HG03460 (cell line): ENCODE results near the gene ZNF841.
"Not testable (repeated sequence)": the region's sequence is repeated elsewhere in the genome, so short reads cannot be mapped to it uniquely, and the experiment has no call there.

ENCODE experiments used
- ATAC-seq: cut with Tn5 transposase; IDR thresholded peaks from one replicate; pipeline ENCODE4 v1.9.1; 2021; ENCODE audit not compliant: unreplicated experiment

The ZNF841 gene

GRCh38 chr19:52095172-52096014 lies at the start of gene ZNF841:
Gene ZNF841, minus strand, starts transcription at chr19:52095765. Its CDS starts 10,964 bp downstream, at chr19:52084801.
- peak; percentile 92 for ATAC-seq

- ATAC-seq = no peak
Measured at GRCh38 chr19:52142001-52142595, 46.5 kb upstream of the ZNF841 start.

DNA sequence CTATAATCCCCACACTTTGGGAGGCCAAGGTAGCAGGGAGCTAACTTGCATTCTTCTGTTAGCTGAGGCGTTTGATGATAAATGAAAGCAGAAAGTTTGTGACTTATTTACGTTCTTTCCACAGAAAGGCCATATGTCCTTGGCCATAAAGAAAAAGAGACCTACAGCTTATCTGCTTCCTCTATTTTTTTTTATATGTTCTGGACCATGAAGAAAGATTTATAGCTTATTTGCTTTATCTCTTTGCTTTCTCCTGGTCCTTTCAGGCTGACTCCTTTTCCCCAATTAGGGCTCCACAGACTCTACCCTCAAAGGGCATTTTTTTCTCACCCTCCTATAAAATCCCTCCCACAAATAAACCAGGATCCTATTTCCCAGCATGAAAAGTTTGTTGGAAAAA lies 45.6 kb upstream of the ZNF841 start:
- no peak for ATAC-seq

DNA sequence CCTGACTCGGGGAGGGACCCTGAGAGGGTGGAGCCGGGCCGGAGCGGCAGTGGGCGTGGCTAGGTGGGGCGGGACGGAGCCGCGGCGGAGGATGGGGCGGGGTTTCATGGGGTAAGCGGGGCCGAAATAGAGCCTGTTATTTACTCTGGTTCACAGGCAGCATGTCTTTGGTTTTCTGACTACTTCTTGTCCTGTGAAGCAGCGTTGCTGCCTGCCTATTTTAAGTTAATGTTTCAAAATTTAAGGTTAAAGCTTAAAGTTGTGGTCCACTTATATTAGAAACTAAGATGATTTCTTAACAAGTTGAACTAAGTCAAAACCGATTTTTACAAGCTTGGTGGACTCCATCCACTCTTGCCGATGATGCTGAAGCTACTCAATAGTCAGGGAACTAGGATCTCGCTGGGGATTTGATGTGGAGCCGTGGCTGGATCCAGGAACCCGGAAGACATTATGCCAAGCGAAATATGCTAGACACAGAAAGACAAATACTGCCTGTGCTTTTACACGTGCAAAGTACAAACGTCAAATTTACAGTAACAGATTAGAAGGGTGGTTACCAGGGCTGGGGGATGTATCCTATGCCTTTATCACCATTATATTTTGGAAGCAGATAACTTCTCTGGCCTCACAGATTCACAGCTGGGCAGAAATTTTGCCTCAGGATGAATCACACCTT lies 44.6 kb upstream of the ZNF841 start:
- ATAC-seq = peak; percentile 94

DNA sequence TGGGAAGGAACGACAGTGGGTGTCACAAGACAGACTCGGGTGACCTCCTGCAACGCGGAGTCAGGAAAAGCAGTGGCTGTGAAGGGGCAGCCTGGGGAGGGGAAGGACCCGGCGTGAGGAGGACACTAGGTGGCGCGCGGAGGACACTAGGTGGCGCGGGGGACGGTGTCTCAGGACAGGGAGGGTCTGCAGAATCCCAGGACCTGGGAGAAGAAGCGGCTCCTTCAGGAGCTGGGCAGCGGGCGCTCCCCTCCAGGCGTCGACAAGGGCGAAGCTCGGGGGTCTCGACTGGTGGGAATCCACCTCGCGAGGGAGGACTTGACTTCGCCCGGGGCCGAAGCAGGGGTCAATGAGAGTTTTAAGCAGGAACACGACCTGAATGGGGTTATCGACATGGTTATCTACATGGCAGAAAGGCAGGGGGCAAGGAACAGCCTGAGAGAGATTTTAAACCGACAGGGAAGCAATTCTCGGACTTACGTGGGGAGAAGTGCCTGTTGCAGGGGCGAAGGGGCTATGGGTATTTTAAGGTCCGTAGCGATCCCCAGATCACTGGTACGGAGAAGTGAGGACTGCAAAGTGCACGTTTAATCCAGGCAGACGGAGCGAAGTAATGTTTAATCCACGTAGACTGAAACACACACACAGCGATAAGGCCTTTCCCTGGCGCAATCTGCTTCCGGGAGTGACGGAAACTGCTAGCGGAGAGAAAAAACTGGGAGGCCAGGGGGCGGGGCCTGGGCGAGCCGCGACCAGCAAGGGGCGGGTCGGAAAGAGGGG lies 43.9 kb upstream of the ZNF841 start, which contains the start of gene ZNF616:
TSS of gene ZNF616 (minus strand) at position 687 of the 780 bp plus-strand sequence. CDS start 9,426 bp downstream, outside the sequence.
- ATAC-seq = peak; percentile 77

DNA sequence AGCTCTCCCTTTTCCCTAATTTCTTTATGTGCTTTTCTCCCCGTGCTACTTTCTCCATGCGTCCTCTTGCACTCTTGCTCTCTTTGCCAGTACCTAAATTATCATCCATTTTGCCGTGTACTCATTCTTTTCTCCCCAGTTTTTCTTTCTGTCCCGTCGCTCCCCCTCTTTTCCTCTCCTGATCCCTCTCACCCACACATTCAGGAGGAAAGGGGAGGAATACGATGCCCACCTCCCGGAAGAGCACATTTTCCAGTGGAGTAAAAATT lies 43.4 kb upstream of the ZNF841 start:
- ATAC-seq = no peak

DNA sequence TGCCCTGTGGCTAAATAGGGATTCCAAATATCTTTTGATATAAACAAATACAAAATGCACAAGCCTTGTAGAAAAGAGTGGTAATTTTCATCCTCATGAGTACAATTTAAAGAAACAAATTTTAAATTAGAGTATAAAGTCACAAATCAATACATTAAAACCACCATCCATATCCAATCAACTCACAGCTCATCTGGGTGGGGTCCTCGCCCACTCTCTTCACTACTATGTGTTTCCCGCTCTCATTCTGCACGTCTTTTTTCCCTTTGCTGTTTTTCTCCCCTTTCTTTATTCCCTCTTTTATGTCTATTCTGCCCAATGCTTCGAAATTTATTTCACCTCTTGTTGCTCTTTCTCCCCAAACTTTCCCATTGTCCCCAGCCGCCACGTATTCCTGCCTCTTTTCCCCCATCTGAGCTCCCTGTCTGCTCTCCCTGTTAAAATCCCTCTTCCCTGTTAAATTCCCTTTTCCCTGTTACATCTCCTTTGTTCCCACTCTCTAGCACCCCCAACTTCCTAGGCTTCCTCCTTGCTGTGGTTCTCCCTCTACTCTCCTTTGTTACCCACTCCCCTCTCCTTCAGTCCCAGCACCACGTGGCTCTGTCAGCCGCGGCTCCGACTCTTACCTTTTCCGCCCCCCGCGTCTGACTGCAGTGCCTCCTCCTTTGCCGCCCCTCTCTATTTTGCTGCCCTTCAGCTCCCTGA lies 42.9 kb upstream of the ZNF841 start:
- no peak for ATAC-seq

DNA sequence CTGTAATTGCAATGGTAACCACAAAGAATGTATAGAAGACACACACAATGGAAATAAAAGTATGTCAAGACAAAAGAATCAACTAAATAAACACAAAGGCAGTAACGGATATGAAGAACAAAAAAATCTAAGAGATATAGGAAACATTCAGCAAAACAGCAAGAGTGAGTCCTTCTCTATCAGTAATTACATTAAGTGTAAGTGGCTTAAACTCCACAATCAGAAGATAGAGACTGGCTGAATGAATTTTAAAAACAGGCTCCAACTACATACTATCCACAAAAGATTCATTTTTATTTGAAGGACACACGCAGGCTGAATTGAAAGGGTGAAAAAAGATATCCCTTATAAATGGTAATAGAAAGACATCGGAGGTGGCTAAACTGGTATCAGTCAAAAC lies 24.7 kb upstream of the ZNF841 start:
- ATAC-seq = no peak

- no peak for ATAC-seq
Measured at GRCh38 chr19:52115526-52116053, 20.0 kb upstream of the ZNF841 start.

- no peak for ATAC-seq
Measured at GRCh38 chr19:52114691-52115090, 19.1 kb upstream of the ZNF841 start.

- ATAC-seq = no peak
Measured at GRCh38 chr19:52112624-52113023, 17.1 kb upstream of the ZNF841 start.

GRCh38 chr19:52110780-52111179 lies 15.2 kb upstream of the ZNF841 start:
- no peak for ATAC-seq

DNA sequence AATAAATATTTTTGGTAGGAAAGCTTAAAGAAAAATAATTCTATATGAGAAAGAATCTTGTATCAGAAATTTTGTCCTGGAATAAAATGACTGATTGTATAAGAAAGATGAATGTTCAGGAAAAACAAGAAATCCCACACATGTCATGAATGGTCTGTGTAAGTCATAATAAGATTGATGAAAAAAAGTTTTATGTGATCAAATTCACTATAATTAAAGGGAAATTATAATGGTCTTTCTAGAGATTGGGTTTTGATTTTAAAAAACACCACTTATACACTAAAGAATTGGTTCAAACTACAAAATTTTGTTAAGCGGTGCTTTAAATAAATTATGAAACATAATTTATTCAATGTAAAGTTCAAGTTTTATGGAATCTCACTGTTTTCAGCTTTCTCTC lies 7.2 kb upstream of the ZNF841 start:
- no peak for ATAC-seq

- no peak for ATAC-seq
Measured at GRCh38 chr19:52101866-52102562, 6.4 kb upstream of the ZNF841 start.

GRCh38 chr19:52099497-52100138 lies 4.1 kb upstream of the ZNF841 start:
- no peak for ATAC-seq

DNA sequence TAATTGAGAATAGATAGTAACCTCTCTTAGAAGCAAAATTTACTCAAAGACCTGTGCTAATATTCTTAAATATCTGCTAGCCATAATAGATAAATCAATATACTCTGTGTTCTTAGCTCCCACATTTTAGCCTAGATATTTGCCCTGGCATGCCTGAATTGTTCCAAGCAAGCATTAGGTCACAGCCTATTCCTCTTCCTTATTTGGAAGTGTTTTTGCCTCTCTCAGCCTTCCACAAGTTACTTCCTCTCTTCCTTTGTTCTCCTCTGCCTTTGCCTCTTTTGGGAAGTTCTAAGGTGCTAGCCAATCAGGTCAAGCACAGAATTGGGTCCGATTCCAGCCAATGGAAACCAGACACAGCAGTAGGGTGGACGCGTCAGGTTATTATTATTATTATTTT lies 851 bp upstream of the ZNF841 start:
- ATAC-seq = not testable (repeated sequence)

- no peak for ATAC-seq
Measured at GRCh38 chr19:52094526-52095130, 937 bp downstream of the ZNF841 start.

DNA sequence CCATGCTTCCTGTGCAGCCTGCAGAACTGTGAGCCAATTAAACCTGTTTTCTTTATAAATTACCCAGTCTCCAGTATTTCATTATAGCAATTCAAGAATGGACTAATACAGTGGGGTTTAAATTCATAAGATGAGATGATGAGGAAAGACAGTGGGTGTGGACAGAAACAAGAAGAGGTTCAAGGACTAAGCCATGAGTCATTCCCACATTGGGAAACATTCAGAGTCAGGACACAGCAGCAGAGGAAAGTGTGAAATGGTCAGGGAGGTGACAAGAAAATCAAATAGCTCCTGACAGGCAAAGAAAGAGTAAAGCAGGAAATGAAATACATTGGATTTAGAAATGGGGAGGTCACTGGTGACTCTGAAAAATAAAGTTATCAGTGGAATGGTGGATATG lies 9.1 kb downstream of the ZNF841 start:
- ATAC-seq = no peak

DNA sequence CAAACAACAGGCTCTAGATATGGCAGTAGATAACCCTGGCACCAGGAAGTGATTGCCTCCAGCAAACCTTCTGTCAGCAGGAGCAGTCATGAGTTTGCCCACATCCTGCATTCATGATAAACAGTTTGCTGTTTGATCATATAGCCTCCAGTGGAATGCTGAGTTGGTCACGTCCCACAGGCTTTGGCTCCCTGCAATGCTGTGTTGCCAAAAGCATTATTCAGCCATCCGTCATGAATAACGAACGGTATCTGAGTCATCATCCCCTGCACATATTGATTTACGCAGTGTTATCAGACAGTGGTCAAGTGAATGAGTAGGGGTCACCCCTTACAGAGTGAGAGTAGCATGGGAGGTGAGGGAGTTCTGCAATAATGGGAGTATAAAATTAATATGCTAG lies 25.1 kb downstream of the ZNF841 start:
- ATAC-seq = no peak
